ENCODE results near the gene LHX6.

The LHX6 gene

GRCh38 chr9:122190597-122191381 is 38.0 kb downstream of the LHX6 start:
- DNase-seq = peak; percentile 33

- no peak for DNase-seq
These were observed 40.4 kb downstream of the LHX6 start for GRCh38 chr9:122188369-122188768.

DNA sequence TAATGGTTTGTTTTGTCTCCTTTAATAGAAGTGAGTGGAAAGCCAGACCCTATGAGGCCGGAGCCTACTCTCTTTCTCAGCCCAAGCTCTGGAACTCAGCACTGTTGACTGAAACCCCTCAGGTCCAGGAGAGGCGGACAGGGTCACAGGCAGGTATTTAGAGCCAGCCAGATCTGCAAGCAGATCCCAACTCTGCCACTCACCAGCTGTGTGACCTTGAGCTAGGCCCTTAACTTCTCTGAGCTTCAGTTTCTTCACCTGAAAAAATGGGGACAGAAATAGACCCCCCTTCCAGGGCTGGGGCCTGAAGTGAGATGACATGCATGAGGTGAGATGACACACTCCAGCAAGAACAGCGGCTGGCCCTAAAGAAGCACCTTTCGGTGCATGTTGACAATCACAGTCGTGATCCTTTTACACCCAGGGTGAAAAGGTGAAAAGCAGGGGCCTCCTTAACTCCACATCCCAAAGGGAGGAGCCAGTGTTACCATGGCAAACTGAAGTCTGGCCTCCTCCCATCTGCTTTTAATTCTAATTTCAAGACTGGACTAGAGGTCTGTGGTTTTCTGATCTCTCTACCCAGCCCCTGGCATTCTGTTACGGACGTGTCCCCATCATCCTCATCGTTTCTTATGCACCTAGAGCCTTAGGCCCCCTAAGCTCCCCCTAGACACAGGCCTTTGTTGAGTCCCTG is 41.8 kb downstream of the LHX6 start:
- DNase-seq = no peak

DNA sequence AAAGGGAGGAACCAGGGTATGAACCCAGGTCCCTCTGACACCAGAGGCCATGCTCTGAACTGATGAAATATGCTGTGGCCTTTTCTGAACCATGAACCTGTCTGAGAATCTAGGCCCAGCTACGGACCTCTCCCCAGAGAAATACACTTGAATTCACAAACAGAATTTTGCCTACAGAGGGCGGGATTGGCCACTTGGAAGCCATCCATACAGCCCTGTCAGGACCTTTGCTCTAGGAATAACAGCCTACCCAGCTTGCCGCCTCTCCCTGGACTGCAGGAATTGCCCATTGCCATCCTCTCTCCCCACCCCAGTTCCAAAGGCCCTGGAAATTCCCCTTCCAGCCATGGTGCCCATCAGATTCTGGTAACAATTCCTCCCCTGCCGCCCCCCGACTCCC is 42.5 kb downstream of the LHX6 start:
- no peak for DNase-seq

DNA sequence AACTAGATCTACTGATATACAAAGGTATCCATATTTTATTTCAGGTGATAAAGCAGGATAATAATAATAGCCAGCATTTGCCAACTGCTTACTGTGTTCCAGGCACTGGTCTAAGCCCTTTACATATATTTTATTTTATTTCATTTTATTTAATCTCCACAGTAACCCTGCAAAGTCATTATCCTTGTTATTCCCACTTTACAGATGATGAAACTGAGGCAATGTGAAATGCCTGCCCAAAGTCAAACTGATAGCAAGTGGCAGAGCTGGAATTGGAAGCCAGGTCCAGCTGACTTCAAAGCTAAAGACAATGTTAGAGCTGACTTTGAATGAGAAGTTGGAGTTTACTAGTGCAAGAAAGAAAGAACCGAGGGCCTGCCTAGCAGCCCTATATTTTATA is 44.2 kb downstream of the LHX6 start:
- DNase-seq = no peak

GRCh38 chr9:122183501-122183900 is 45.3 kb downstream of the LHX6 start:
- no peak for DNase-seq

- no peak for DNase-seq
These were observed 48.1 kb downstream of the LHX6 start for GRCh38 chr9:122180633-122181032.

- no peak for DNase-seq
These were observed 49.1 kb downstream of the LHX6 start for GRCh38 chr9:122179690-122180074.

DNA sequence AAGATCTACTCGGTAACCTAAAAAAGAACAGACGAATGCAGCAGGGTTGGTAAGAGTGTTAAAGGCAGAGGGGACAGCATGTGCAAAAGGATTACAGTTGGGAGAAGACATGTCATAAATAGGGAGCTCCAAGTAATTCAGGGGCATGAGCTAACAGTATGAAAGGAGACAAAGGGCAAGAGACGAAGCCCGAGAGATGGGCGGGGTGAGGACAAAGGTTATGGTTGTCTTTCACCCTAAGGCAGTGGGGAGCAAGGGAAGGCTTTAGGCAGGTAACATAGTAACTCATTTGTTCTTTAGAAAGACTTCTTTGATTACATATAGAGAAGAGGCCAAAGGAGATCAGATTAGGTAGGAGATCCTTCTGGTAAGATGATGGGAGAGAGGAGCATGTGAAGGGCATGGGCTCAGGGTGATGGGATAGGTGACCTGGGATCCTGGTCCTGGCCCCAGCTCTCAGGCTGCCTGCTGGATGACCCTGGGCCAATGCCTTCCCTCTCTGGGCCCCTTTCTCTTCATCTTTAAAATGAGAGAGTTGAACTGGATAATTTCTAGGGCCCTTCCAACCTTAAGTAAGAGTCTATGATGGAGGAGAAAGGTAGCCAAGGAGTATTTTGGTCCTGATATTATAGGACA is 49.6 kb downstream of the LHX6 start:
- DNase-seq = no peak

- DNase-seq = no peak
These were observed 51.8 kb downstream of the LHX6 start for GRCh38 chr9:122176916-122177315.

DNA sequence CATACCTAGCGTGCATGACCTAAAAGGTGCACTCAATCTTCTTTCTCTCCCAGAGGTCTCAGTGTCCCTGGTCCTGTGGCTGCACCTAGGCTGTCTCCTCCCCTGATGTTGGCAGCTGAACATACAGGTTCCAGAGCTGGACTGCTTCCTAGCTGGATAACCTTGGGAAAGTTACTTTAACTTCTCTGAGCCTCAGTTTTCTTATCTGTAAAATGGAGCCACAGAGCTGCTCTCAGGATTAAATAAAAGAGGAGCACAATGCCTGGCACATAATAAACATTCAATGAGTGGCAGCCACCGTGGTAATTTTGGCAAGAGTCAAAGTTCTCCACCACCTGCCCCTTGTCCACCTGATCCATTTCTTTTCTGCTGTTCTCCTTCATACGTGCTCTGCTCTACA is 55.1 kb downstream of the LHX6 start:
- DNase-seq = no peak

DNA sequence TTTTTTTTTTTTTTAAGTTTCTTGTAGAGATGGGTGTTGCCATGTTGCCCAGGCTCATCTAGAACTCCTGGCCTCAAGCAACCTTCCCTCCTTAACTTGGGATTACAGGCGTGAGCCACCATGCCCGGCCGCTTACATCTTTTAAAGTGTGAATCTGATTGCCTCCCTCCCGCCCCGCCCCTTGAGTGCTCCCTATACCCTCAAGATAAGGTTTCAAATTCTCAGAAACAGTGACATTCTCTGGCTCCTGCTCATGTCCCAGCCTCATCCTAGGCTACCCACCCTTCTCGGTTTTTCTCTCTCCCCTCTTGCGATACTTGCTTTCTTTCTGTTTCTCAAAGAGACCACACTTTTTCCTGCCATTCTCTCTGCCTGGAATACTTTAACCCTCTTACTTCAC is 56.6 kb downstream of the LHX6 start:
- DNase-seq = no peak

DNA sequence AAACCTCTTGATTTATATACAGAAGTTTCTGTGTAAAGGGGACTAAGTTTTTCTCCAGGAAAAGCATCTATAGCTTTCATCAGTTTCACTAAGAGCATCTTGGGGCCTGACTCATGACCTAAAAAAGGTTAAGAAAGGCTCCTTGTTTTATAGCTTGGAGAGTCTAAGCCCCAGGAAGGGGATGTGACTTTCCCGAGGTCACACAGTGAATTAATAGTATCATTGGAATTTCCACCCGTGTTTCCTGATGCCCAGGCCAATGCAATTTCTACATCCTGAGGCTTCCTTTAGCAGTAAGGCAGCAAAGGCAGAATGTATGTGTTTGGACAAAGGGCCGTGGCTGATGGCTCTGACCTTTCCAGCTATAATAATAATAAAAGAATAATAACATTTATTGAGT is 60.4 kb downstream of the LHX6 start:
- no peak for DNase-seq

GRCh38 chr9:122164286-122164685 is 64.5 kb downstream of the LHX6 start:
- DNase-seq = no peak

GRCh38 chr9:122162415-122162814 is 66.3 kb downstream of the LHX6 start:
- DNase-seq = no peak

- DNase-seq = no peak
These were observed 68.9 kb downstream of the LHX6 start for GRCh38 chr9:122159925-122160246.

DNA sequence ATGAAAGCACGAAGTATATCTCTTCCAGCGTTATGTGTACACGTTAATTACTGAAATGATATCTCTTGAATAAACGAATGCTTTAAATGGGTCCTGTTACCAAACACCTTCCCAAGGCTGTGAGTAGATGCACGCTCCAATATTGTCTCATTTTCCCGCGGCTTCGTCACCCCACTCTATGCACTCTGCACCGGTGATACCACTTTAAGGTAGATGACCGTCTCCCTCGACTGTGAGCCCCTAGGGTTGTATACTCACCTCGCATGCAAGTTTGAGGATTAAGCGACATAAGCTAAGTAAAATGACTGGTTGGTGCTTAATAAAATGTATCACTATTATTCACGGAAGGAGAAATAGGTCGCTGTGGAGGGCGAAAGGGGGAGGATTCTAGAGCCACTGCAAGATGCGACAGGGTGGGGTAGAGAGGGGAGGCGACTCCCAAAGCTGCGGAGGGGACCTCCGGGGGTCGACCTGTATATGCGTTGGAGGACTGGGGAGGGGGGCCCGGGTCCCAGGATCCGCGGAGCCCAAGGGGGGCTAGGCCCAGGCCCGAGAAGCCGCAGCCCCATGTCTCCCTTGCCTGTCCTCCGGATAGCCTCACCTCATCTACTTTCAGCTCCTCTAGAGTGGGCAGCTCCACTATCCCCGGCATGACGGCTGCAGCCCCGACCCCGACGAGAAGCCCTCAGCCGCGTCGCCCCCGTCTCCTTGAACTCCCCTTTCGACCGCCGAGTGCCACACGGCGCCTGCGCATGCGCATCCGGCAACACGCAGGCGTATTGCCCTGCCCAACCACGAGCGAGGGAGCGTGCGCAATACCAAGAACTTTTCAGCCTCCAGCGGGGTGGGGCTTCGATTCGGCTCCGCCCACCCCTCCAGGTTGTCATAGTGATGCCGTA is 69.5 kb downstream of the LHX6 start, which contains the start of the genes MORN5 and NDUFA8:
MORN5 (plus strand) TSS at position 883 of the 899 bp plus-strand sequence. CDS start 65 bp downstream, outside the sequence.
NDUFA8 (minus strand) TSS at position 754 of the 899 bp plus-strand sequence; CDS start at position 652, 102 bp downstream.
- DNase-seq = peak; percentile 94

DNA sequence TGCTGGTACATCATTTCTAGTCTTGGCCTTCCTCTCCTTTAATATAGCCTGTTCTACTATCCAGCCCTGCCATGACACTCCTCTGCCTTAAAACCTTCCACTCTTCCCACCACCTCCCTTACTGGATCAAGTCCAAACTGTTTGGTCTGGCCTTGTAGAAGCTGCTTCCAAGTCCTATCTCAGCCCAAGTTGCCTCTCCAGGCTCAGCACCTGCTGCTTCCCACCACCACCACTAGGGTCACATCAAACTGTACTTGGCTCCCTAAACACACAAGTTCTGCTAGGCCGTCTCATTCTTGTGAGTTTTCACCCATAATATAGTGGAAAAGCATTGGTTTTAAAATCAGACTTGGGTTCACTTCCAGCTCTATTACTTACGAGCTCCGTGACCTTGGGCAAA is 70.6 kb downstream of the LHX6 start:
- peak; percentile 35 for DNase-seq

DNA sequence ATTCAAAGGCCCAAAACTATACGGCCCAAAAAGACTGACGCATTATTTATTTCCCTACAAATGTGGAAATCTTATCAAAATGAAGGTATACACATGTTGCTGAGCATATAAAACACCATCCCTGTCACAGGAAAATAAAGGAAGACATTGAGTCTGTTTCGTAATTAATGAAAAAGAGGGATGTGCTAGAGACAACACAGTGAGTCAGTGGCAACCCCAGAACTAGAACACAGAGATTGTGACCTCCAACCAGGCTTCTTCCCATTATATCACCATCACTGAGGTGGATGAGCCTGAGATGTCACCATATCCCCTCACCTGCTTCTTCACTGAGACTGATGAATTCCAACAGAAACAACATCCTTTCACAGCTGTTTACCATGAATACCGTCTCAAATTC is 73.0 kb downstream of the LHX6 start:
- DNase-seq = no peak
